ENCODE results near the gene LIPT2. TPM values are rescaled to one million over a fixed set of nuclear protein-coding genes. Genes with fewer than 3 reads are reported as not detected.

The LIPT2 gene
- polyA plus RNA-seq, 1 of the 3 experiments (the other 2 are of a cell fraction): 4.6 TPM

GRCh38 chr11:74490941-74491340 is 2.6 kb downstream of the LIPT2 start:
- ChIA-PET POLR2A (no interaction called here), CTCF (no interaction called here)
- 65% methylated on average over 2 of the region's 4 CpGs for WGBS (ENCODE audit: low lambda C conversion rate)
- Histone ChIP-seq H3K79me2 (ENCODE audit: insufficient read depth) (no peaks in the 10 kb centered on the region), H3K4me1 (ENCODE audit: control insufficient read depth in 1 of 2, insufficient read depth in 2 of 2, low read depth in 1 of 2, low read length in 1 of 2) (peaks cover 0 to 10% of the 10 kb centered on the region in 2 experiments; a peak in 2 of 4 replicates), H3K9me3 (0 out of 2 replicates have a peak, but pooled peaks cover 10% of the 10 kb centered on the region), H3K9ac (no peak overlapping the region), H3F3A (replicated peaks; ENCODE audit: insufficient read depth) (peaks cover 11% of the 10 kb centered on the region), H2AFZ (ENCODE audit: low read depth) (no peak overlapping the region), H3K27me3 (ENCODE audit: insufficient read depth) (no peaks in the 10 kb centered on the region), H3K4me2 (no peak overlapping the region), H3K27ac (ENCODE audit: low read depth in 2 of 2, low read length in 1 of 2) (no peak overlapping the region), H3K4me3 (ENCODE audit: low read depth in 2 of 2, low read length in 1 of 2) (no peak overlapping the region), H3K9me2 (no peaks in the 10 kb centered on the region), H3K36me3 (replicated peaks in 1 of 2; ENCODE audit: control insufficient read depth in 1 of 2, insufficient read depth in 2 of 2, low read length in 1 of 2) (peaks cover 0 to 5% of the 10 kb centered on the region in 2 experiments), H4K20me1 (ENCODE audit: insufficient read depth) (no peaks in the 10 kb centered on the region)
- DNase-seq: no peak
- no peak for TF ChIP-seq REST (IDR thresholded peaks at IDR 0.05; ENCODE audit: low read depth, low read length)
- TF ChIP-seq USF2 (IDR thresholded peaks at IDR 0.05; ENCODE audit: borderline replicate concordance, low read depth, low read length): no peak
- TF ChIP-seq TCF12 (IDR thresholded peaks at IDR 0.05): no peak
- TF ChIP-seq CTCF (IDR thresholded peaks at IDR 0.05): no peak
- TF ChIP-seq ZBTB33 (IDR thresholded peaks at IDR 0.05; ENCODE audit: borderline replicate concordance, low read depth): no peak
- TF ChIP-seq MAX (IDR thresholded peaks at IDR 0.05; ENCODE audit: low read depth): no peak
- TF ChIP-seq SIN3A (IDR thresholded peaks at IDR 0.05; ENCODE audit: borderline replicate concordance, low read depth, low read length): no peak
- no peak for TF ChIP-seq TAF1 (IDR thresholded peaks at IDR 0.05; ENCODE audit: borderline replicate concordance, low read depth, low read length)
